ENCODE data around the gene DCLK2. TPM values are rescaled to one million over a fixed set of nuclear protein-coding genes. Genes with fewer than 3 reads are reported as not detected.

The DCLK2 gene
- total and polyA plus RNA-seq, 2 of the 4 experiments (the other 2 are of a cell fraction), result 11.3 to 15.5 TPM

- Histone ChIP-seq H4K91ac (ENCODE audit: insufficient read depth, low read depth, low read length) (no peak overlapping the region), H3K23ac (ENCODE audit: low read depth, low read length) (no peak overlapping the region), H3K79me1 (ENCODE audit: low read depth in 1 of 2, low read length in 2 of 2) (peaks cover 30 to 58% of the 10 kb centered on the region in 2 experiments), H3K27me3 (ENCODE audit: control insufficient read depth, insufficient read depth, low read length) (no peaks in the 10 kb centered on the region), H3K4me1 (ENCODE audit: control insufficient read depth, insufficient read depth, low read length) (peaks cover 12% of the 10 kb centered on the region), H4K20me1 (ENCODE audit: insufficient read depth, low read length) (no peaks in the 10 kb centered on the region), H2BK15ac (ENCODE audit: low read depth, low read length) (no peak overlapping the region), H3K18ac (ENCODE audit: low read depth, low read length) (no peak overlapping the region), H4K5ac (ENCODE audit: low read depth, low read length) (no peak overlapping the region), H3K27ac (ENCODE audit: insufficient read depth, low read length) (no peak overlapping the region), H3K9ac (ENCODE audit: low read depth, low read length) (no peak overlapping the region), H3K9me3 (ENCODE audit: control insufficient read depth, insufficient read depth, low read length) (no peaks in the 10 kb centered on the region), H2BK120ac (ENCODE audit: low read depth, low read length) (no peak overlapping the region), H3K56ac (ENCODE audit: extremely low read depth, insufficient read depth, low read length) (no peak overlapping the region), H4K8ac (ENCODE audit: low read depth in 2 of 2, low read length in 2 of 2) (no peak overlapping the region), H2BK5ac (ENCODE audit: low read depth, low read length, poor library complexity, severe bottlenecking) (no peak overlapping the region), H3K14ac (replicated peaks; ENCODE audit: low read depth, low read length) (no peak overlapping the region), H2AFZ (replicated peaks; ENCODE audit: low read length, poor library complexity) (no peak overlapping the region), H3K9me1 (ENCODE audit: insufficient read depth, low read length) (peaks cover 11% of the 10 kb centered on the region; the same call in 1 of the 2 replicates), H3K36me3 (ENCODE audit: control insufficient read depth, insufficient read depth, low read length) (no peaks in the 10 kb centered on the region), H2AK9ac (replicated peaks; ENCODE audit: low read depth, low read length, poor library complexity) (no peak overlapping the region), H2BK20ac (ENCODE audit: low read depth, low read length) (no peak overlapping the region), H3K4me2 (ENCODE audit: low read depth, low read length) (no peak overlapping the region), H3K4me3 (ENCODE audit: insufficient read depth, low read depth, low read length) (no peak overlapping the region), H2AK5ac (ENCODE audit: low read depth, low read length) (no peak overlapping the region), H3K4ac (ENCODE audit: low read depth, low read length) (no peak overlapping the region)
- peak; percentile 47 for DNase-seq
- POLR2A ChIA-PET (ENCODE audit: unreplicated experiment), result no interaction called here
- in situ Hi-C loops (cut with MboI; ENCODE audit: low sequenced_read_pairs), result no loop called here
- intact Hi-C loops (cut with micrococcal nuclease), result no loop called here
- no peak for ATAC-seq (ENCODE audit: low read depth)
- CTCF ChIA-PET, result no interaction called here
- BruUV-seq (replicated peaks), result no TSS peak
- dilution Hi-C loops (cut with HindIII; ENCODE audit: low sequenced_read_pairs, unreplicated experiment), result no loop called here
- TF ChIP-seq NFE2L2 (IDR thresholded peaks at IDR 0.05; ENCODE audit: low read depth, low read length) (no peak), FOS (IDR thresholded peaks at IDR 0.05; ENCODE audit: low read depth, low read length) (peak; percentile 55; the same call in 1 of the 2 replicates), CEBPB (IDR thresholded peaks at IDR 0.05; ENCODE audit: low read depth, low read length) (peak; percentile 27; the same call in 1 of the 2 replicates), MAFK (IDR thresholded peaks at IDR 0.05; ENCODE audit: low read depth, low read length) (0 out of 2 replicates have a peak, but pooled peaks have one; percentile 3), RCOR1 (IDR thresholded peaks at IDR 0.05; ENCODE audit: insufficient replicate concordance, low read length) (no peak)
These were observed 55.4 kb downstream of the DCLK2 start for GRCh38 chr4:150133605-150134004.

All from IMR-90 (cell line).